22Rv1 (cell line): ENCODE data around the gene NXT1.

Experiments used
- H3K27ac ChIP-seq: fragments of 450-650 bp; 2 replicates; pipeline ENCODE4 v1.5.1; 2017
- CTCF ChIP-seq: fragments of 450-650 bp; IDR thresholded peaks from 2 replicates; pipeline ENCODE4 v1.5.1; 2017; ENCODE audit warnings: mild to moderate bottlenecking
- ZFX ChIP-seq: fragments of 450-650 bp; IDR thresholded peaks from 2 replicates; pipeline ENCODE4 v1.6.1; 2017; ENCODE audit warnings: antibody characterized with exemption, borderline replicate concordance

The NXT1 gene

GRCh38 chr20:23315099-23315498, 35.5 kb upstream of the NXT1 start:
- no peak overlapping the region for H3K27ac ChIP-seq
- TF ChIP-seq CTCF = no peak
- TF ChIP-seq ZFX = no peak

GRCh38 chr20:23316626-23317025, 34.0 kb upstream of the NXT1 start:
- no peak for TF ChIP-seq CTCF
- no peak for TF ChIP-seq ZFX
- H3K27ac ChIP-seq = no peak overlapping the region

- TF ChIP-seq ZFX (no peak), CTCF (no peak)
- H3K27ac ChIP-seq = no peak overlapping the region
Measured at GRCh38 chr20:23317081-23317480, 33.5 kb upstream of the NXT1 start.

- H3K27ac ChIP-seq = no peak overlapping the region
- TF ChIP-seq ZFX (no peak), CTCF (no peak)
Measured at GRCh38 chr20:23318347-23318746, 32.2 kb upstream of the NXT1 start.

GRCh38 chr20:23320317-23320716, 30.3 kb upstream of the NXT1 start:
- no peak overlapping the region for H3K27ac ChIP-seq
- TF ChIP-seq ZFX = no peak
- peak; percentile 33 for TF ChIP-seq CTCF

GRCh38 chr20:23325107-23325506, 25.5 kb upstream of the NXT1 start:
- TF ChIP-seq ZFX = no peak
- no peak for TF ChIP-seq CTCF
- no peak overlapping the region for H3K27ac ChIP-seq

- H3K27ac ChIP-seq = no peak overlapping the region
- no peak for TF ChIP-seq ZFX
Measured at GRCh38 chr20:23326774-23327173, 23.8 kb upstream of the NXT1 start.

- TF ChIP-seq ZFX (no peak), CTCF (no peak)
- no peak overlapping the region for H3K27ac ChIP-seq
Measured at GRCh38 chr20:23327617-23328333, 22.8 kb upstream of the NXT1 start.
